ENCODE measurements around the gene FRAS1.

GRCh38 chr4:78207541-78207940 lies 150.4 kb downstream of the FRAS1 start:
- TF ChIP-seq NFRKB (IDR thresholded peaks at IDR 0.05) = no peak
- TF ChIP-seq FOXK2 (IDR thresholded peaks at IDR 0.05) = no peak
- TF ChIP-seq SP1 (IDR thresholded peaks at IDR 0.05) = no peak
- no peak for TF ChIP-seq ARNT (IDR thresholded peaks at IDR 0.05)
- no peak for TF ChIP-seq ELF4 (IDR thresholded peaks at IDR 0.05)
- no peak for TF ChIP-seq BHLHE40 (IDR thresholded peaks at IDR 0.05; ENCODE audit: borderline replicate concordance)
- TF ChIP-seq CTBP1 (IDR thresholded peaks at IDR 0.05; ENCODE audit: borderline replicate concordance) = no peak
- TF ChIP-seq HDGF (IDR thresholded peaks at IDR 0.05; ENCODE audit: borderline replicate concordance) = no peak

Measured in HEK293T (cell line).